ENCODE measurements around the gene NDUFA8.

The NDUFA8 gene

GRCh38 chr9:122164286-122164685 lies 4.7 kb upstream of the NDUFA8 start:
- peaks cover 6% of the 10 kb centered on the region for H3K9me3 Mint-ChIP-seq
- no peak overlapping the region for H3K4me3 Mint-ChIP-seq
- peaks cover 13% of the 10 kb centered on the region for H3K4me1 Mint-ChIP-seq (ENCODE audit: low read depth)
- H3K36me3 Mint-ChIP-seq (ENCODE audit: low read depth): peaks cover 4% of the 10 kb centered on the region
- H3K27ac Mint-ChIP-seq: no peak overlapping the region
- H3K27me3 Mint-ChIP-seq: peaks cover 30% of the 10 kb centered on the region

- Mint-ChIP-seq H3K27me3 (peaks cover 25% of the 10 kb centered on the region), H3K4me1 (ENCODE audit: low read depth) (peaks cover 28% of the 10 kb centered on the region), H3K9me3 (peaks cover 6% of the 10 kb centered on the region), H3K4me3 (no peak overlapping the region), H3K27ac (no peak overlapping the region), H3K36me3 (ENCODE audit: low read depth) (peaks cover 7% of the 10 kb centered on the region)
Observed at GRCh38 chr9:122162415-122162814, 2.8 kb upstream of the NDUFA8 start.

- peak overlapping the region; percentile 97 for H3K27ac Mint-ChIP-seq
- peaks cover 44% of the 10 kb centered on the region for H3K4me1 Mint-ChIP-seq (ENCODE audit: low read depth)
- peaks cover 22% of the 10 kb centered on the region for H3K27me3 Mint-ChIP-seq
- H3K9me3 Mint-ChIP-seq: peaks cover 6% of the 10 kb centered on the region
- peak overlapping the region; percentile 99 for H3K4me3 Mint-ChIP-seq
- H3K36me3 Mint-ChIP-seq (ENCODE audit: low read depth): peaks cover 15% of the 10 kb centered on the region
Observed at GRCh38 chr9:122159925-122160246, 307 bp upstream of the NDUFA8 start.

GRCh38 chr9:122158202-122158601 lies 1.4 kb downstream of the NDUFA8 start:
- no peak overlapping the region for H3K27ac Mint-ChIP-seq
- H3K27me3 Mint-ChIP-seq: peaks cover 12% of the 10 kb centered on the region
- H3K36me3 Mint-ChIP-seq (ENCODE audit: low read depth): peaks cover 21% of the 10 kb centered on the region
- peak overlapping the region; percentile 59 for H3K4me3 Mint-ChIP-seq
- peaks cover 52% of the 10 kb centered on the region for H3K4me1 Mint-ChIP-seq (ENCODE audit: low read depth)
- H3K9me3 Mint-ChIP-seq: peaks cover 6% of the 10 kb centered on the region

GRCh38 chr9:122155796-122156195 lies 3.8 kb downstream of the NDUFA8 start:
- no peak overlapping the region for H3K4me3 Mint-ChIP-seq
- H3K36me3 Mint-ChIP-seq (ENCODE audit: low read depth): peaks cover 26% of the 10 kb centered on the region
- peaks cover 3% of the 10 kb centered on the region for H3K27me3 Mint-ChIP-seq
- H3K9me3 Mint-ChIP-seq: no peaks in the 10 kb centered on the region
- peaks cover 52% of the 10 kb centered on the region for H3K4me1 Mint-ChIP-seq (ENCODE audit: low read depth)
- no peak overlapping the region for H3K27ac Mint-ChIP-seq

GRCh38 chr9:122151267-122151828 lies 8.2 kb downstream of the NDUFA8 start:
- Mint-ChIP-seq H3K4me3 (no peak overlapping the region), H3K9me3 (no peaks in the 10 kb centered on the region), H3K36me3 (ENCODE audit: low read depth) (peaks cover 42% of the 10 kb centered on the region), H3K4me1 (ENCODE audit: low read depth) (peaks cover 14% of the 10 kb centered on the region), H3K27ac (no peak overlapping the region), H3K27me3 (no peaks in the 10 kb centered on the region)

GRCh38 chr9:122145592-122145863 lies 14.1 kb downstream of the NDUFA8 start:
- Mint-ChIP-seq H3K36me3 (ENCODE audit: low read depth) (peaks cover 53% of the 10 kb centered on the region), H3K4me1 (ENCODE audit: low read depth) (no peaks in the 10 kb centered on the region), H3K9me3 (no peaks in the 10 kb centered on the region), H3K4me3 (no peak overlapping the region), H3K27me3 (no peaks in the 10 kb centered on the region), H3K27ac (no peak overlapping the region)

- Mint-ChIP-seq H3K4me3 (no peak overlapping the region), H3K27ac (no peak overlapping the region), H3K9me3 (no peaks in the 10 kb centered on the region), H3K36me3 (ENCODE audit: low read depth) (peaks cover 50% of the 10 kb centered on the region), H3K4me1 (ENCODE audit: low read depth) (no peaks in the 10 kb centered on the region), H3K27me3 (no peaks in the 10 kb centered on the region)
Observed at GRCh38 chr9:122144836-122145591, 14.6 kb downstream of the NDUFA8 start.

- H3K4me1 Mint-ChIP-seq (ENCODE audit: low read depth): no peaks in the 10 kb centered on the region
- H3K36me3 Mint-ChIP-seq (ENCODE audit: low read depth): peaks cover 45% of the 10 kb centered on the region
- H3K27me3 Mint-ChIP-seq: no peaks in the 10 kb centered on the region
- no peaks in the 10 kb centered on the region for H3K9me3 Mint-ChIP-seq
- H3K27ac Mint-ChIP-seq: no peak overlapping the region
- no peak overlapping the region for H3K4me3 Mint-ChIP-seq
Observed at GRCh38 chr9:122143876-122144405, 15.6 kb downstream of the NDUFA8 start.

- no peak overlapping the region for H3K27ac Mint-ChIP-seq
- no peaks in the 10 kb centered on the region for H3K4me1 Mint-ChIP-seq (ENCODE audit: low read depth)
- H3K27me3 Mint-ChIP-seq: no peaks in the 10 kb centered on the region
- peaks cover 39% of the 10 kb centered on the region for H3K36me3 Mint-ChIP-seq (ENCODE audit: low read depth)
- no peaks in the 10 kb centered on the region for H3K9me3 Mint-ChIP-seq
- no peak overlapping the region for H3K4me3 Mint-ChIP-seq
Observed at GRCh38 chr9:122143296-122143695, 16.3 kb downstream of the NDUFA8 start.

GRCh38 chr9:122141671-122142070 lies 17.9 kb downstream of the NDUFA8 start:
- Mint-ChIP-seq H3K27me3 (no peaks in the 10 kb centered on the region), H3K27ac (no peak overlapping the region), H3K9me3 (no peaks in the 10 kb centered on the region), H3K36me3 (ENCODE audit: low read depth) (peaks cover 26% of the 10 kb centered on the region), H3K4me3 (no peak overlapping the region), H3K4me1 (ENCODE audit: low read depth) (no peaks in the 10 kb centered on the region)

GRCh38 chr9:122140368-122141193 lies 19.0 kb downstream of the NDUFA8 start:
- Mint-ChIP-seq H3K4me3 (no peak overlapping the region), H3K27me3 (no peaks in the 10 kb centered on the region), H3K4me1 (ENCODE audit: low read depth) (no peaks in the 10 kb centered on the region), H3K9me3 (no peaks in the 10 kb centered on the region), H3K36me3 (ENCODE audit: low read depth) (peaks cover 22% of the 10 kb centered on the region), H3K27ac (no peak overlapping the region)

GRCh38 chr9:122138560-122139268 lies 20.9 kb downstream of the NDUFA8 start:
- Mint-ChIP-seq H3K4me3 (no peak overlapping the region), H3K27me3 (no peaks in the 10 kb centered on the region), H3K27ac (no peak overlapping the region), H3K36me3 (ENCODE audit: low read depth) (peaks cover 5% of the 10 kb centered on the region), H3K4me1 (ENCODE audit: low read depth) (no peaks in the 10 kb centered on the region), H3K9me3 (no peaks in the 10 kb centered on the region)

GRCh38 chr9:122135529-122135859 lies 24.1 kb downstream of the NDUFA8 start:
- H3K36me3 Mint-ChIP-seq (ENCODE audit: low read depth): no peaks in the 10 kb centered on the region
- no peaks in the 10 kb centered on the region for H3K9me3 Mint-ChIP-seq
- no peak overlapping the region for H3K27ac Mint-ChIP-seq
- H3K27me3 Mint-ChIP-seq: no peaks in the 10 kb centered on the region
- no peaks in the 10 kb centered on the region for H3K4me1 Mint-ChIP-seq (ENCODE audit: low read depth)
- no peak overlapping the region for H3K4me3 Mint-ChIP-seq
